GM21390 (cell line): ENCODE data around the gene SYT15.
A peak's percentile ranks its signal among the peaks of the same experiment; 100 is the strongest.
"Not testable (repeated sequence)": the region's sequence is repeated elsewhere in the genome, so short reads cannot be mapped to it uniquely, and the experiment has no call there.

Source experiments
- ATAC-seq: cut with Tn5 transposase; IDR thresholded peaks from one replicate; pipeline ENCODE4 v1.9.1; 2021; ENCODE audit not compliant: unreplicated experiment

The SYT15 gene

GRCh38 chr10:46588221-46588620, 9.3 kb downstream of the SYT15 start:
- ATAC-seq = not testable (repeated sequence)

- not testable (repeated sequence) for ATAC-seq
Measured at GRCh38 chr10:46589589-46589988, 10.7 kb downstream of the SYT15 start.

- ATAC-seq = not testable (repeated sequence)
Measured at GRCh38 chr10:46591053-46591452, 12.1 kb downstream of the SYT15 start.

- ATAC-seq = not testable (repeated sequence)
Measured at GRCh38 chr10:46593307-46593706, 14.4 kb downstream of the SYT15 start.

GRCh38 chr10:46594453-46595063, 15.6 kb downstream of the SYT15 start:
- ATAC-seq = not testable (repeated sequence)

GRCh38 chr10:46596570-46596969, 17.6 kb downstream of the SYT15 start:
- not testable (repeated sequence) for ATAC-seq

GRCh38 chr10:46597616-46598246, 18.8 kb downstream of the SYT15 start:
- ATAC-seq = not testable (repeated sequence)

GRCh38 chr10:46600516-46600915, 21.6 kb downstream of the SYT15 start:
- peak; percentile 78 for ATAC-seq

- ATAC-seq = not testable (repeated sequence)
Measured at GRCh38 chr10:46615540-46615939, 36.6 kb downstream of the SYT15 start.

GRCh38 chr10:46616227-46616626, 37.3 kb downstream of the SYT15 start:
- ATAC-seq = not testable (repeated sequence)

GRCh38 chr10:46617134-46617533, 38.2 kb downstream of the SYT15 start:
- ATAC-seq = not testable (repeated sequence)

- not testable (repeated sequence) for ATAC-seq
Measured at GRCh38 chr10:46617913-46618312, 39.0 kb downstream of the SYT15 start.

- not testable (repeated sequence) for ATAC-seq
Measured at GRCh38 chr10:46623899-46624654, 45.1 kb downstream of the SYT15 start.

GRCh38 chr10:46629805-46630204, 50.9 kb downstream of the SYT15 start:
- ATAC-seq = not testable (repeated sequence)

- not testable (repeated sequence) for ATAC-seq
Measured at GRCh38 chr10:46630816-46631215, 51.9 kb downstream of the SYT15 start.

GRCh38 chr10:46631683-46632082, 52.8 kb downstream of the SYT15 start:
- ATAC-seq = not testable (repeated sequence)

GRCh38 chr10:46634698-46635097, 55.8 kb downstream of the SYT15 start:
- ATAC-seq = not testable (repeated sequence)

GRCh38 chr10:46635364-46635959, 56.5 kb downstream of the SYT15 start:
- peak; percentile 60 for ATAC-seq

- not testable (repeated sequence) for ATAC-seq
Measured at GRCh38 chr10:46640005-46640404, 61.1 kb downstream of the SYT15 start.
